HEK293T (cell line): ENCODE results near the gene WNT9B.

Experiments
- CTCF ChIA-PET: fragments of 350-600 bp; formaldehyde crosslinking; extraction: SDS; loops from one replicate; lab custom pipeline; 2021; ENCODE audit warnings: antibody characterized with exemption, inconsistent platforms; lab: Yijun Ruan, JAX
- POLR2A ChIA-PET: fragments of 350-600 bp; formaldehyde crosslinking; extraction: SDS; loops from one replicate; lab custom pipeline; 2020; ENCODE audit warnings: antibody characterized with exemption, inconsistent platforms; lab: Yijun Ruan, JAX
- DNase-seq: peaks from one replicate; pipeline ENCODE4 v3.0.0; 2012; ENCODE audit warnings: mixed read lengths; ENCODE audit errors: extremely low spot score
- ARNT ChIP-seq: fragments of 450-650 bp; IDR thresholded peaks from 2 replicates; pipeline ENCODE4 v1.6.1; 2017; ENCODE audit warnings: mild to moderate bottlenecking
- BHLHE40 ChIP-seq: fragments of 450-650 bp; IDR thresholded peaks from 2 replicates; pipeline ENCODE4 v1.6.1; 2016; ENCODE audit warnings: mild to moderate bottlenecking, moderate library complexity, borderline replicate concordance
- CTBP1 ChIP-seq: fragments of 450-650 bp; IDR thresholded peaks from 2 replicates; pipeline ENCODE4 v1.6.1; 2016; ENCODE audit warnings: borderline replicate concordance
- ELF4 ChIP-seq: fragments of 450-650 bp; IDR thresholded peaks from 2 replicates; pipeline ENCODE4 v1.6.1; 2017; ENCODE audit warnings: antibody characterized with exemption
- FOXA1 ChIP-seq: fragments of 450-650 bp; IDR thresholded peaks from 2 replicates; pipeline ENCODE4 v1.6.1; 2016; ENCODE audit warnings: mild to moderate bottlenecking
- FOXK2 ChIP-seq: fragments of 450-650 bp; IDR thresholded peaks from 2 replicates; pipeline ENCODE4 v1.6.1; 2016; ENCODE audit warnings: mild to moderate bottlenecking
- FOXM1 ChIP-seq: fragments of 450-650 bp; IDR thresholded peaks from 2 replicates; pipeline ENCODE4 v1.6.1; 2017; ENCODE audit warnings: mild to moderate bottlenecking, borderline replicate concordance
- HDGF ChIP-seq: fragments of 450-650 bp; IDR thresholded peaks from 2 replicates; pipeline ENCODE4 v1.6.1; 2017; ENCODE audit warnings: antibody characterized with exemption, borderline replicate concordance
- L3MBTL2 ChIP-seq: fragments of 450-650 bp; conservative IDR thresholded peaks from 2 replicates; pipeline ENCODE4 v1.6.1; 2016; ENCODE audit warnings: mild to moderate bottlenecking
- LEF1 ChIP-seq: fragments of 450-650 bp; IDR thresholded peaks from 2 replicates; pipeline ENCODE4 v1.6.1; 2017; ENCODE audit warnings: mild to moderate bottlenecking, borderline replicate concordance
- NFRKB ChIP-seq: fragments of 450-650 bp; IDR thresholded peaks from 2 replicates; pipeline ENCODE4 v1.6.1; 2016; ENCODE audit warnings: mild to moderate bottlenecking, moderate library complexity
- PKNOX1 ChIP-seq: fragments of 450-650 bp; IDR thresholded peaks from 2 replicates; pipeline ENCODE4 v1.6.1; 2016
- SP1 ChIP-seq: fragments of 450-650 bp; IDR thresholded peaks from 2 replicates; pipeline ENCODE4 v1.6.1; 2017
- SUZ12 ChIP-seq: fragments of 450-650 bp; IDR thresholded peaks from 2 replicates; pipeline ENCODE4 v1.6.1; 2016; ENCODE audit warnings: mild to moderate bottlenecking
- TARDBP ChIP-seq: fragments of 450-650 bp; IDR thresholded peaks from 2 replicates; pipeline ENCODE4 v1.6.1; 2016
- ZNF384 ChIP-seq: fragments of 450-650 bp; IDR thresholded peaks from 2 replicates; pipeline ENCODE4 v1.6.1; 2016

WNT9B gene

GRCh38 chr17:46854948-46855347, 3.6 kb downstream of the WNT9B start:
- TF ChIP-seq HDGF (no peak), CTBP1 (no peak), SUZ12 (no peak), PKNOX1 (no peak), LEF1 (no peak), FOXM1 (no peak), BHLHE40 (no peak), L3MBTL2 (no peak), TARDBP (no peak), ZNF384 (no peak), NFRKB (no peak), ELF4 (no peak), FOXA1 (no peak), SP1 (no peak), FOXK2 (no peak), ARNT (no peak)
- ChIA-PET CTCF (no interaction called here), POLR2A (no interaction called here)
- no peak for DNase-seq

DNA sequence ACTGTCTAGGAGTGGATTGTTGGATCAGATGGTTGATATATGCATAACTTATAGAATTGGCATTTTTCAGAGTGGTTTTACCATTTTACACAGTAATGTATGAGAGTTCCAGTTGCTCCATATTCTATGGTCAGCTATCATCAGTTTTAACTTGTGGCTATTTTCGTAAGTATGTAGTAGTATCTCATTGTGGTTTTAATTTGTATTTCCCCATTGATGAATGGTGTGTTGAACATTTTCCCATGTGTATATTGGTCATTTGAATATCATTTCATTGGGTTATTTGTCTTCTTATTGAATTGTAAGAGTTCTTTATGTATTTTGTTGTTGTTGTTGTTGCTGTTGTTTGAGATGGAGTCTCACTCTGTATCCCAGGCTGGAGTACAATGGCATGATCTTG, 6.2 kb downstream of the WNT9B start:
- ChIA-PET POLR2A (no interaction called here), CTCF (no interaction called here)
- TF ChIP-seq ZNF384 (no peak), FOXM1 (no peak), LEF1 (no peak), SUZ12 (no peak), ARNT (no peak), HDGF (no peak), SP1 (no peak)
- DNase-seq: no peak

DNA sequence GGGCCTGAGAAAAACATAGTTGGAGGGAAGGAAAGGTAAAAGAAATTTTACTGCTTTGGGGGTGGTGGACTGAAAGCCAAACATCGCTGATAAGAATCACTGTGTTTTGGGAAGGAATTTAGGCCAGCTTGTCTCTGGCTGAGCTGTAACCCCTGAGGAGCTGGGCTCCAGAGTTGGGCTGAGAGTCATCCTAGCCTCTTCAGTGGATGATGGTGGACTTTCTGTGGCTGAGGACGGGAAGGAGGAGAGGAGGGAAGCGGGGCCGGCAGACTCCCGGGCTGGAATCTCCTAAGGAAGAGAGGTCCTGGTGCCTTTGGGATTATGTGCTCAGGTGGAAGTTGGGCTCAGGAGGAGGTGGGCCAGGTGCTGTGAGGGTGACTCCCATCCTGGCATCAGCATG, 8.6 kb downstream of the WNT9B start:
- CTCF ChIA-PET: no interaction called here
- TF ChIP-seq FOXK2 (no peak), FOXM1 (no peak), NFRKB (no peak), SP1 (no peak), ARNT (no peak), FOXA1 (no peak), TARDBP (no peak), LEF1 (no peak), HDGF (no peak)
- POLR2A ChIA-PET: no interaction called here
- no peak for DNase-seq

DNA sequence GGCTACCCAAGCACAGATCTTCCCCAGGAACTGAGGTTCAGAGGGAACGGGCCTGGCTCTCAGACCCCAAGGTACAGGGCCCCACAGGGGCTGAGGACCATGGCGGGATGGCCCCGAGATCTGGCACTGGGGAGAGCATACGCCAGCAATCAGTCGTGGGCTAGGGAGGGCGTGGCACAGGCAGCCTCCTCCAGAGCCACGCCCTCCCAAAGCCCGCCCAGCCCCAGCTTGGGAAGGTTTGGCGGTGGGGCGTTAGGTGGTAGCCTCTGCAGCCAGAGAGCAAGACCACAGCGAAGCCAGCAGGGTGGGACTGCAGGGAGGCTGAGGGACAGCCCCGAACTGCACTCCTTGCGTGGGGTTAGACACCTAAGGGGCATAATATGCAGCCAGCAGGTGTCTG, 11.6 kb downstream of the WNT9B start:
- ChIA-PET POLR2A (no interaction called here), CTCF (interaction anchor here (1.1 kb wide), 1 partner anchor 8 kb away, joined by 3 read pairs; no protein-coding TSS in a partner anchor)
- peak; percentile 49 for DNase-seq

DNA sequence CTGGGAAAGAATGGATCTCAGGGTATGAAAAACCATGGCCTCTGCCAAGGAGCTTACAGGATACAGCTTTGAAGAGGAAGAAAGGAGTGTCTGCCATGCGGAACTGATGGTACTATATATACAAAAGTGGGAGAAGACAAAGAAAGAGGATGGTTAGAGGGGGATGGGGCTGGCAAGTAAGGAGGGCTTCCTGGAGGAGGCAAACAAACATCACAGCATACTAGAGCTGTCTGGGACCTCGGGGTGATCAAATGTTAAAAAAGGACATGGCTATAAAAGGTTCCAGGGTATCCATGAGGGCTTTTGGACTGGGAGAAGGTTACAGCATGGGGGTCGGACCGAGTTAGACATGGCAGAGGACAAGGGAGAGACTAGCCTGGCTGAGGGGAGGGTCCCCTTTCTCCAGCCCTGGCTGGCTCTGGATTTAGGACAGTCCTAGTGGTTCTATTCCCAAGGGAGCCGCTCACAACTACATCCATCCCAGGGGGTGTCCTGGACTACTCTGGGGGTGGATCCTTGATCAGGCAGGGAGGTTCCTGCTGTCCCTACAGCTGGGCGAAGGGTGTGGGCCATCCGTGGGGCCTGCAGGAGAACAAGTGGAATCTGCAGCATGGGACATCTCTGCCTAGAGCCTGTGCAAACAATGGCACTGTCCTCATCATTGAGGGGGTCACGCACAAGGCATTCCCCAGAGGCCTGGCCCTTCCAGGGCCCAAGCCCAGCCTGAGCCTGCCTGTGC, 12.2 kb downstream of the WNT9B start:
- POLR2A ChIA-PET: no interaction called here

More for the DNA sequence above, 11.6 kb downstream of the WNT9B start:
- TF ChIP-seq FOXM1 (no peak), SUZ12 (no peak), ZNF384 (no peak), ARNT (no peak)

GRCh38 chr17:46865100-46865499, 13.7 kb downstream of the WNT9B start:
- DNase-seq: no peak
- TF ChIP-seq L3MBTL2 (no peak), BHLHE40 (no peak), SUZ12 (no peak), ARNT (no peak), LEF1 (no peak), CTBP1 (no peak), ZNF384 (no peak), FOXA1 (no peak), SP1 (no peak), HDGF (no peak), FOXK2 (no peak), FOXM1 (no peak), TARDBP (no peak), ELF4 (no peak), PKNOX1 (no peak), NFRKB (no peak)
- POLR2A ChIA-PET: no interaction called here
- CTCF ChIA-PET: no interaction called here

More for the DNA sequence above, 12.2 kb downstream of the WNT9B start:
- TF ChIP-seq PKNOX1 (no peak), NFRKB (no peak), FOXM1 (no peak), SUZ12 (no peak), L3MBTL2 (no peak), ELF4 (no peak), FOXK2 (no peak)
- CTCF ChIA-PET: no interaction called here
- DNase-seq: no peak
